Ishikawa (cell line): ENCODE results near the gene SCAPER.

Experiments
- CEBPB ChIP-seq: IDR thresholded peaks from 2 replicates; pipeline ENCODE4 v1.6.1; 2012
- CREB1 ChIP-seq: IDR thresholded peaks from 2 replicates; pipeline ENCODE4 v1.6.1; 2012; ENCODE audit warnings: low read depth
- EGR1 ChIP-seq: IDR thresholded peaks from 2 replicates; pipeline ENCODE4 v1.6.1; 2012
- EP300 ChIP-seq: IDR thresholded peaks from 2 replicates; pipeline ENCODE4 v1.6.1; 2012; ENCODE audit warnings: borderline replicate concordance
- FOXM1 ChIP-seq: IDR thresholded peaks from 2 replicates; pipeline ENCODE4 v1.6.1; 2012; ENCODE audit warnings: low read depth, borderline replicate concordance
- NFIC ChIP-seq: IDR thresholded peaks from 2 replicates; pipeline ENCODE4 v1.6.1; 2012
- RAD21 ChIP-seq: IDR thresholded peaks from 2 replicates; pipeline ENCODE4 v1.6.1; 2012; ENCODE audit warnings: low read depth
- TAF1 ChIP-seq: IDR thresholded peaks from 2 replicates; pipeline ENCODE4 v1.6.1; 2012; ENCODE audit warnings: low read depth, mild to moderate bottlenecking
- TCF12 ChIP-seq: IDR thresholded peaks from 2 replicates; pipeline ENCODE4 v1.6.1; 2012; ENCODE audit warnings: low read depth
- TEAD4 ChIP-seq: IDR thresholded peaks from 2 replicates; pipeline ENCODE4 v1.6.1; 2012
- YY1 ChIP-seq: IDR thresholded peaks from 2 replicates; pipeline ENCODE4 v1.6.1; 2012; ENCODE audit warnings: low read depth
- ZBTB7A ChIP-seq: IDR thresholded peaks from 2 replicates; pipeline ENCODE4 v1.6.1; 2012; ENCODE audit warnings: low read depth
- TF ChIP-seq, protein P1 (sequence below): IDR thresholded peaks from 2 replicates; pipeline ENCODE4 v1.6.1; 2012
- TF ChIP-seq, protein P2 (sequence below): IDR thresholded peaks from 2 replicates; pipeline ENCODE4 v1.6.1; 2012
- TF ChIP-seq, protein P3 (sequence below): IDR thresholded peaks from 2 replicates; pipeline ENCODE4 v1.6.1; 2012; ENCODE audit warnings: low read depth, mild to moderate bottlenecking

Gene SCAPER

DNA sequence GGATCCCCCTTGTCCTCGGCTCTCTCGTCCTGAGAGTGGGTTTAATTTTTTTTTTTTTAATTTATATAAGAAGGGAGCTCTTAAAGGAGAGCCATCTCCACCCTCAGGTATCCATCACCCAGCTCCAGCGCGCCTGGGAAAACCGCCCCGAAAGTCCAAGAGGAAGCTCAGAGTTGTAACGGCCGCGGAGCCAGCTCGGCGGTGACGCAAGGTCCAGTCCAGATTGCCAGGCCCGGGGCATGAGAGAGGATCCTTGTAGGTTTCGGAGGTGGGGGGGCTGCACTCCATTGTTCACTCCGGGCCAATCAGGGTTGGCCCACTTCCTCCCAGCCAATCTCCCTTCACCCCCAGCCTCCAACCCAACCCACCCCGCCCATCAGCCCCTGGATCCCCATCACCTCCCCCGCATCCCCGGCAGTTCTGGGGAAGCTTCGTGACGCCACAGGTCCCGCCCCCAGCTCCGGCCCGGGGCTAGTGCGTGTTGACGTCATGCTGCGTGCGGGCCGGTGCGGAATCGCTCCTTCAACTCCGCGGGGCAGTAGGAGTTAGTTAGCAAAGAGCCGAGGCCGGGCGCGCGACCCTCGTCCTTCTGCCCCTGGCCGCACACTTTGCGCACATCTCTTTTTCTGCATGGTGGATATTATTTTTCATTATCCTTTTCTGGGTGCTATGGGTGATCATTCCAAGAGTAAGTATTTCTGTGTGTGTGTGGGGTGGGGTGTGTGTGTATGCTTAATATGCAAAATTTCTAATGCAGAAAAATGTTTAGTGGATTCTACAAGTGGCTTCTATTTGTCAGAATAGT lies 568.7 kb downstream of the SCAPER start, which contains the start of gene ISL2:
Gene ISL2, plus strand, starts transcription at position 520 of the 805 bp plus-strand sequence. Its CDS starts 111 bp downstream, at position 631.
- TF ChIP-seq CEBPB (peak; percentile 90), EP300 (0 out of 2 replicates have a peak, but pooled peaks have one; percentile 17), YY1 (no peak; the same call in 1 of the 2 replicates), TAF1 (peak; percentile 80), TCF12 (0 out of 2 replicates have a peak, but pooled peaks have one; percentile 21), EGR1 (peak; percentile 85), NFIC (no peak), CREB1 (peak; percentile 84)
- TF ChIP-seq, protein P1, sequence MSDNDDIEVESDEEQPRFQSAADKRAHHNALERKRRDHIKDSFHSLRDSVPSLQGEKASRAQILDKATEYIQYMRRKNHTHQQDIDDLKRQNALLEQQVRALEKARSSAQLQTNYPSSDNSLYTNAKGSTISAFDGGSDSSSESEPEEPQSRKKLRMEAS = peak; percentile 68

DNA sequence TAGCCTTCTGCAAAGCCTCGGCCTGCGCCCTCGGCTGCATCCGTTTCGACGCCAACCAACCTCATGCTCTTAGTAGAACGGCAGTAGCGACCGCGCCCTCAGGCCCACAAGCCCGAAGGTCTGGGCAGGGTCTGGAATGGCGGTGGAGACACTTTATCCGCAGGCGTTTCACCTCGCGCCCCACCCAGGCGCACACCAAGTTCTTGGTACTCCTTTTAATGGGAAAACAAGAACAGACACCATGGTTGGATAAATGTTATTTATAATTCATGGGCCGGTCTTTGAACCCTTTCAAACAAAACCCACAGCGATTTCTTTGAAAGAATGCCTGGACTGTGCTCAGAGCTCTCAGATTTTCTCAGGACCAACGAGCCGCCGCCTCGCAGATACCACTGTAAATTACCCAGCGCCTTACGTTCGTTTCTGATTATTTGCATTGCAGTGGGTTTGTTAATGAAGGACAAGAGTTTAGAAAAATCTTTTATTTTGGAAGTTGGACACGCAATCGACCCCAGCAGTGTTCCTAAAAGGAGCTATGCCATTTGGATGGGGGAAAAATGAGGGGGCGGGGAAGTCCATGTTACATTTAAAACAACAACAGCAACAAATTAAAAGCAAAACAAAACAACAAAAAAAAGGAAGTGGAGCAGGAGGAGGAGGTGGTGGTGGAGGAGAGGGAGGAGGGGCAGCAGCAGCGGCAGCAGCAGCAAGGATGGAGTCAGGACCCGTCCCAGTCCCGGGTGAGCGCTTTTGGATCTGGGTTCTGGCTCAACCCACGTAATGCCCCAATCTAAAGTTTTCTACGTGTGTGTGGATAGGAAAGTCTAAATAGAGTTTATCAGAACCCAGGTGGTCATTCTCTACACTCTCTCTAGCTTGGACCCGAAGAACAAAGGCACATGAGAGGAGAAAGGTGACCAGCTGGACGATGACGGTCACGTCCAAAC lies 569.6 kb downstream of the SCAPER start:
- TF ChIP-seq EP300 = no peak
- TF ChIP-seq, protein P1 = peak; percentile 2; the same call in 1 of the 2 replicates

DNA sequence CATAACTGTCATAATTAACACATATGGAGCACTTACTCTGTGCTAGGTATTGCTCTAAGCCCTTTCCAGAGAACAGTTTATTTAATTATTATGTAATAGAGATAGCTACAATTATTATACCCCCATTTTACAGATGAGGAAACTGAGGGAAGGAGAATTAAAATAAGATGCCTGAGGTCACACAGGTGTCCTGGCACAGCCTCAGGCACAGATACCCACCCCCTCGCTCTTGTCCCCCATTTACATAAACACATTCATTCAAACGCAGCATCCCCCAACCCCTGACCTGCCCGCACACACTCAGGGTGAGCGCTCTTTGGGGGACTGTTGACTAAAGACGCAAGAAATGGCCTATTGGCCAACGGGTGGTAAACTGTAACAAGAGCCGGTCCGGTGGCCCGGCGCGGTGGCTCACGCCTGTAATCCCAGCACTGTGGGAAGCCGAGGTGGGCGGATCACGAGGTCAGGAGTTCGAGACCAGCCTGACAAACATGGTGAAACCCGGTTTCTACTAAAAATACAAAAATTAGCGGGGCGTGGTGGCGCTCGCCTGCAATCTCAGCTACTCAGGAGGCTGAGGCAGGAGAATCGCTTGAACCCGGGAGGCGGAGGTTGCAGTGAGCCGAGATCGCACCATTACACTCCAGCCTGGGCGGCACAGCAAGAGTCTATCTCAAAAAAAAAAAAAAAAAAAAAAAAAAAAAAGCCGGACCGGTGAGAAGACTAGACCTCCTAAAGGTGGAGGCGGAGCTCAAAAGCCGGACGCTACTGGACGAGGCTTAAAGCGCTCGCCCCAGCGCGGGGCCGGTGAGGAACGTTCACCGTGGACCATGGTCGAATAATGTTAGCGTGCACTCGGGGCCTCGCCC lies 570.5 kb downstream of the SCAPER start:
- TF ChIP-seq NFIC (no peak), EGR1 (no peak), ZBTB7A (no peak), FOXM1 (no peak), TCF12 (no peak), YY1 (no peak), CREB1 (no peak), CEBPB (no peak), TEAD4 (no peak), RAD21 (no peak), EP300 (no peak)
- TF ChIP-seq, protein P2, sequence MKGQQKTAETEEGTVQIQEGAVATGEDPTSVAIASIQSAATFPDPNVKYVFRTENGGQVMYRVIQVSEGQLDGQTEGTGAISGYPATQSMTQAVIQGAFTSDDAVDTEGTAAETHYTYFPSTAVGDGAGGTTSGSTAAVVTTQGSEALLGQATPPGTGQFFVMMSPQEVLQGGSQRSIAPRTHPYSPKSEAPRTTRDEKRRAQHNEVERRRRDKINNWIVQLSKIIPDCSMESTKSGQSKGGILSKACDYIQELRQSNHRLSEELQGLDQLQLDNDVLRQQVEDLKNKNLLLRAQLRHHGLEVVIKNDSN = no peak
- TF ChIP-seq, protein P3, sequence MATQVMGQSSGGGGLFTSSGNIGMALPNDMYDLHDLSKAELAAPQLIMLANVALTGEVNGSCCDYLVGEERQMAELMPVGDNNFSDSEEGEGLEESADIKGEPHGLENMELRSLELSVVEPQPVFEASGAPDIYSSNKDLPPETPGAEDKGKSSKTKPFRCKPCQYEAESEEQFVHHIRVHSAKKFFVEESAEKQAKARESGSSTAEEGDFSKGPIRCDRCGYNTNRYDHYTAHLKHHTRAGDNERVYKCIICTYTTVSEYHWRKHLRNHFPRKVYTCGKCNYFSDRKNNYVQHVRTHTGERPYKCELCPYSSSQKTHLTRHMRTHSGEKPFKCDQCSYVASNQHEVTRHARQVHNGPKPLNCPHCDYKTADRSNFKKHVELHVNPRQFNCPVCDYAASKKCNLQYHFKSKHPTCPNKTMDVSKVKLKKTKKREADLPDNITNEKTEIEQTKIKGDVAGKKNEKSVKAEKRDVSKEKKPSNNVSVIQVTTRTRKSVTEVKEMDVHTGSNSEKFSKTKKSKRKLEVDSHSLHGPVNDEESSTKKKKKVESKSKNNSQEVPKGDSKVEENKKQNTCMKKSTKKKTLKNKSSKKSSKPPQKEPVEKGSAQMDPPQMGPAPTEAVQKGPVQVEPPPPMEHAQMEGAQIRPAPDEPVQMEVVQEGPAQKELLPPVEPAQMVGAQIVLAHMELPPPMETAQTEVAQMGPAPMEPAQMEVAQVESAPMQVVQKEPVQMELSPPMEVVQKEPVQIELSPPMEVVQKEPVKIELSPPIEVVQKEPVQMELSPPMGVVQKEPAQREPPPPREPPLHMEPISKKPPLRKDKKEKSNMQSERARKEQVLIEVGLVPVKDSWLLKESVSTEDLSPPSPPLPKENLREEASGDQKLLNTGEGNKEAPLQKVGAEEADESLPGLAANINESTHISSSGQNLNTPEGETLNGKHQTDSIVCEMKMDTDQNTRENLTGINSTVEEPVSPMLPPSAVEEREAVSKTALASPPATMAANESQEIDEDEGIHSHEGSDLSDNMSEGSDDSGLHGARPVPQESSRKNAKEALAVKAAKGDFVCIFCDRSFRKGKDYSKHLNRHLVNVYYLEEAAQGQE = no peak
- TF ChIP-seq, protein P1 = no peak

DNA sequence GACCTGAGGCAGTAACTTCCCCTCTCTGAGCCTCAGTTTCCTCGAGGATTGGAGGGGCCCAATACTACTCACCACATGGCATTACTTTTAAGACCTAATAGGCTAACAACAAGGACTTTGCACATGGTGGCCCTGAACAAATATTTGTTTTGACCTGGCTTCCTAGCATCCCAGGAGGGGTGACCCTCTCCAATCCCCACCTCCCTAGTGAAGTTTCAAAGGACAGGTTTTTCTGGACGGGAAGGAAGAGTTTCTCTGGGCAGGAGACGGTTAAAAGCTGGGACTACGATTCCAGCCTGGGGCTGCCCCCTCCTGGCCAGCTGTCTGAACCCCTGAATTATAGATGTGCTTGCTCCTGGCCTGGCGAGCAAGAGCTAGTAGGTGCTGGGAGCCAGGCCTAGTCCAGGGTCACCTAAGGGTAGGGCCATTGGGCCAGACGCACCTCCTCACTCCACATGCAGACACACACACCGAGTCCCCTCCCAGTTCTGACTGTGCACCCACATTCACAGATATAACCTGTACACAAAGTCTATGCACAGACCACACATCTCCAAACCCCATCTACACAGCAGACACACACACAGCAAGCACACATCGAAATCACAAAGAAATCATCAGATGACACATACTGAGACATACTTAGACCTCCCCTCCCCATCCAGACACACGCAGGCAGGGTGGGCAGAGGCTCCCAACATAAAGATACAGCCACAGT lies 571.3 kb downstream of the SCAPER start:
- no peak for TF ChIP-seq EGR1
- TF ChIP-seq EP300 = no peak
- TF ChIP-seq TAF1 = no peak
- TF ChIP-seq YY1 = no peak
- TF ChIP-seq RAD21 = peak; percentile 35
- TF ChIP-seq FOXM1 = no peak
- TF ChIP-seq TEAD4 = no peak
- TF ChIP-seq, protein P1 = no peak

DNA sequence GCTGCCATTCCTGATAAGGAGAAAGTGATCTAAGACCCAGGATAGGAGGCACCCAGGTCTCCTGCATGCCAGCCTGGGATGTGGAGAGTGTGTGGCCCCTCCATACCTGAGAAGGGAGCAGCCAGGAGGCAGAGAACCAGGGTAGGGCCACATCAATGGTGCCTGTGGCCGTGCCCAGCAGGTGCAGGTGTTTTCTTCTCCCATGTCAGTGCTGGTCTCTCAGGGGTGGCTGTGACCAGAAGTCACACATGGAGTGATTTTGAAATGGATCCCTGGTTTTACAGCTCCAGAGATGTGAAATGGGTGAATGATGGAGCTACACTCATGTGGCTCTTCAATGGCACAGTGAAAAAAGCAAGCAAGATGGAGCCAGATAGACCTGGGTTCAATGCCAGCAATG lies 571.8 kb downstream of the SCAPER start:
- TF ChIP-seq EP300 = no peak
- TF ChIP-seq FOXM1 = no peak
- TF ChIP-seq ZBTB7A = no peak
- TF ChIP-seq, protein P3 = no peak
- TF ChIP-seq YY1 = no peak
- TF ChIP-seq RAD21 = no peak
- no peak for TF ChIP-seq TAF1
- TF ChIP-seq, protein P1 = no peak
- TF ChIP-seq EGR1 = no peak
- no peak for TF ChIP-seq CEBPB
- TF ChIP-seq CREB1 = no peak
- TF ChIP-seq TCF12 = no peak
- no peak for TF ChIP-seq TEAD4
- no peak for TF ChIP-seq NFIC
- TF ChIP-seq, protein P2 = no peak
